Smooth muscle cell (in vitro differentiated cells): ENCODE results near the gene STXBP6. TPM values are rescaled to one million over a fixed set of nuclear protein-coding genes. Genes with fewer than 3 reads are reported as not detected.

Experiments used
- DNase-seq: peaks from one replicate; lab custom pipeline; 2025; ENCODE audit not compliant: unreplicated experiment; lab: John Stamatoyannopoulos, UW
- H2AFZ ChIP-seq: fragments of 200-600 bp; sonication (generic); 2 replicates; pipeline ENCODE4 v1.6.0; 2016; ENCODE audit warnings: antibody characterized with exemption, low read depth, mild to moderate bottlenecking
- H3F3A ChIP-seq: fragments of 200-600 bp; sonication (generic); 2 replicates; pipeline ENCODE4 v1.6.0; 2017; ENCODE audit warnings: antibody characterized with exemption, low read depth
- H3K27ac ChIP-seq: fragments of 200-600 bp; sonication (generic); 2 replicates; pipeline ENCODE4 v1.5.1; 2016; ENCODE audit warnings: low read depth, mild to moderate bottlenecking
- H3K27me3 ChIP-seq: fragments of 200-600 bp; sonication (generic); 2 replicates; pipeline ENCODE4 v1.6.1; 2016; ENCODE audit warnings: low read depth, mild to moderate bottlenecking
- H3K36me3 ChIP-seq: fragments of 200-600 bp; sonication (generic); 2 replicates; pipeline ENCODE4 v1.5.1; 2016; ENCODE audit warnings: low read depth
- H3K4me1 ChIP-seq: fragments of 200-600 bp; sonication (generic); 2 replicates; pipeline ENCODE4 v1.5.1; 2016; ENCODE audit warnings: low read depth
- H3K4me2 ChIP-seq: fragments of 200-600 bp; sonication (generic); 2 replicates; pipeline ENCODE4 v1.6.0; 2016; ENCODE audit warnings: mild to moderate bottlenecking
- H3K4me3 ChIP-seq: fragments of 200-600 bp; sonication (generic); 2 replicates; pipeline ENCODE4 v1.5.1; 2016; ENCODE audit warnings: mild to moderate bottlenecking
- H3K79me2 ChIP-seq: fragments of 200-600 bp; sonication (generic); 2 replicates; pipeline ENCODE4 v1.6.0; 2016; ENCODE audit warnings: low read depth, mild to moderate bottlenecking
- H3K9ac ChIP-seq: fragments of 200-600 bp; sonication (generic); 2 replicates; pipeline ENCODE4 v1.6.0; 2016; ENCODE audit warnings: low read depth
- H3K9me3 ChIP-seq: fragments of 200-600 bp; sonication (generic); replicated peaks from 2 replicates; pipeline ENCODE4 v1.5.1; 2016; ENCODE audit warnings: low read depth
- H4K20me1 ChIP-seq: fragments of 200-600 bp; sonication (generic); 2 replicates; pipeline ENCODE4 v1.6.0; 2016; ENCODE audit warnings: low read depth
- CTCF ChIP-seq: fragments of 200-600 bp; sonication (generic); IDR thresholded peaks from 2 replicates; pipeline ENCODE4 v1.5.1; 2017; ENCODE audit warnings: borderline replicate concordance, mild to moderate bottlenecking, antibody characterized with exemption; ENCODE audit not compliant: insufficient read depth, poor library complexity, severe bottlenecking
- WGBS: methylation state at CpG from one replicate; pipeline ENCODE4 v1.1.7; 2016; ENCODE audit warnings: low lambda C conversion rate; 5-methylcytosine and 5-hydroxymethylcytosine counted together
- polyA plus RNA-seq: library from polyadenylated mRNA; unstranded; fragments of >200 nt; fragmentation: Nextera tagmentation; extraction: Ambion mirVana; gene quantifications from 2 replicates; pipeline ENCODE4 v1.2.1, GENCODE V29; 2016
- total RNA-seq: library from RNA; depleted of rRNA; stranded (reverse); fragments of >200 nt; gene quantifications from 2 replicates; pipeline ENCODE4 v1.2.3, GENCODE V29; 2014

Gene STXBP6
- total and polyA plus RNA-seq, 2 experiments from 2014 or later, result 144 to 170 TPM

DNA sequence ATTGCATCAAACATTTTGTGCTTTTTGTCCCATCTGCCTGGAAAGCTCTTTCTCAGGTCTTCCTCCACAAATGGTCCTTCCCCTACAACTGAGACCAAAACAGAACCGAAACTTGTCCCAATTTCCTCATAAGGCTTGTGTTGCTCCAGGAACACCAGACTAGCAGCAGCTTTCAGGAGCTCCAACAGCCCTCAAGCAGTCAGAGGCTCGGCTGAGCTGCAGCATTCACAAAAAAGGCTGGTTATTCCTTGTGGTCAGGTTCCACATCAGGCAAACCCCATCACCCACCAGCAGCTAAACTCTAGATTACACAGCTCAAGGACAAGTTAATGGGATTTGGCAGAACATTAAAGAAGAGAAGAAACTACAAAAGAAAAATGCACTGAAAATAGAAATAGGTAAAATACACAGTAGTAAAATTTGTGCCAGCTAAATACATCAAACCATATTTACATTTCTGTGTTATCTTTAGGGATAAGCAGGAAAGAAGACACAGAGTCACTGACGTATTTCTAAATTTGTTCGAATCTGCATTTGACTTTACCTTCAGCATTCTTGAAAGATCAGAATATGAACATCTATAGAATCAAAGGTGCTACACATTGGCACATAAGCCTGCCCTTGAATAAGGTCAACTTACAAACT lies 141.2 kb downstream of the STXBP6 start:
- Histone ChIP-seq H3K4me2 (peak overlapping the region; percentile 60), H3F3A (peaks cover 13% of the 10 kb centered on the region), H2AFZ (no peak overlapping the region), H3K27ac (peak overlapping the region; percentile 51), H3K4me1 (peaks cover 10% of the 10 kb centered on the region), H4K20me1 (peaks cover 84% of the 10 kb centered on the region), H3K9me3 (no peaks in the 10 kb centered on the region), H3K36me3 (no peaks in the 10 kb centered on the region), H3K9ac (no peak overlapping the region), H3K79me2 (peaks cover 65% of the 10 kb centered on the region), H3K4me3 (no peak overlapping the region), H3K27me3 (no peaks in the 10 kb centered on the region)
- DNase-seq, result no peak
- 57% methylated on average over 4 of the region's 4 CpGs for WGBS
- TF ChIP-seq CTCF, result no peak

DNA sequence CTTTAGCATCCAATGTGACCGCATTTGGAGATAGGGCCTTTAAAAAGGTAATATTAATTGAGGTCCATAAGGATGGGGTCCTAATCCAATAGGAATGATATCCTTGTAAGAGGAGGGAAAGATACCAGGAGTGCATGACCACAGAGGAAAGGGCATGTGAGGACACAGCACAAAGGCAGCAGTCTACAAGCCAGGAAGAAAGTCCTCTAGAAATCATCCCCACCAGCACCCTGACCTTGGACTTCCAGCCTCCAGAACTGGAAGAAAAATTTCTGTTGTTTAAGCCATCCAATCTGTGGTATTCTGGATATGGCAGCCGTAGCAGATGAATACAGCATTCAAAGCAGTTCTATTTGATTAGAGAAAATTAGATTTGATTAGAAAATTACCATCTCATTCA lies 145.4 kb downstream of the STXBP6 start:
- Histone ChIP-seq H2AFZ (no peak overlapping the region), H3K27ac (no peak overlapping the region), H3F3A (no peaks in the 10 kb centered on the region), H3K9ac (no peak overlapping the region), H3K79me2 (peaks cover 79% of the 10 kb centered on the region), H3K9me3 (no peaks in the 10 kb centered on the region), H3K27me3 (no peaks in the 10 kb centered on the region), H4K20me1 (peaks cover 74% of the 10 kb centered on the region), H3K4me2 (no peak overlapping the region), H3K36me3 (no peaks in the 10 kb centered on the region), H3K4me1 (peaks cover 11% of the 10 kb centered on the region), H3K4me3 (no peak overlapping the region)
- WGBS, result 97% methylated on average over 2 of the region's 2 CpGs
- TF ChIP-seq CTCF, result no peak
- no peak for DNase-seq

GRCh38 chr14:24903337-24903736 lies 146.6 kb downstream of the STXBP6 start:
- H3K27ac ChIP-seq, result peak overlapping the region; percentile 70
- TF ChIP-seq CTCF, result no peak
- peaks cover 71% of the 10 kb centered on the region for H4K20me1 ChIP-seq
- peak overlapping the region; percentile 66 for H3K4me2 ChIP-seq
- no peaks in the 10 kb centered on the region for H3K36me3 ChIP-seq
- H3K4me1 ChIP-seq, result peaks cover 9% of the 10 kb centered on the region
- H3K4me3 ChIP-seq, result no peak overlapping the region
- peaks cover 90% of the 10 kb centered on the region for H3K79me2 ChIP-seq
- no peak for DNase-seq
- no peaks in the 10 kb centered on the region for H3K9me3 ChIP-seq
- no peak overlapping the region for H2AFZ ChIP-seq
- no peaks in the 10 kb centered on the region for H3F3A ChIP-seq
- H3K27me3 ChIP-seq, result no peaks in the 10 kb centered on the region
- peak overlapping the region; percentile 11 for H3K9ac ChIP-seq

DNA sequence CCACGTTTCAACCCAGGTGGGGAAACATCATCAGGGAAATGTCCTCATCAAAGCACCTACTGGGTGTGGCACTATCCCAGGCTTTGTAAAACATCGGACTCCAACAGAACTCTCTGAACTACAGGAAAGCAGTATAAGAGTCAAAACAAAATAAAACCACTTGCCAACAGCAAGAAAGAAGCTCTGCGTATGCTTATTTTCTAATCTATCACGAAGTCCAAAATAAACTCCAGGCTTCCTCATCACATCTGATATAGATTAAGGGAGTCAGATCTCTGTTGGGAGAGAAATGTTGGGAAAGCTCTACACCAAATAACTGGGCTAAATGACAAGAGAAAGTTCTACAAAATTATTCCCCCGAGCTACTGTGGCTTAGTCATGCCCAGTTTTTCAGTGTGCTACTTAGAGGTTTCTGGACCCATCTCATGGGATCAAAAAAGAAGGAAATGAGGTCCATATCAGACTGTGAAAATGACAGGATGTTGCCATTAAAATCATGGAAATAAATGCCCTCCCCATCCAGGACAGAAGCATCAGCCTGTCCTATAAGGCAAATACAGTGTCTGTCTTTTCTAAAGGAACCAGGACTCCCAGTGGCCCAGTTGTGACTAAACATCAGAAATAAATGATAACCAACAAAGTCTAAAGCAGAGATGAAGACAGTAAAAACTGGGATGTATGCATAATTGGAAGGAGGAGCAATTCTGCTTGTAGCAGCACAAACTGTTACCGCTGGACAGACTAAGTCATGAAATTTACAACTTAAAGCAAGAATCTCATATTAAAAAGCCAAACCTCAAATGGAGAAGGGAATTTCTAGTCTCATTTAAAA lies 149.5 kb downstream of the STXBP6 start:
- no peaks in the 10 kb centered on the region for H3K9me3 ChIP-seq
- no peak overlapping the region for H2AFZ ChIP-seq
- peak overlapping the region; percentile 16 for H3K27ac ChIP-seq
- H3K79me2 ChIP-seq, result peaks cover 89% of the 10 kb centered on the region
- H3K36me3 ChIP-seq, result no peaks in the 10 kb centered on the region
- H3K27me3 ChIP-seq, result no peaks in the 10 kb centered on the region
- no peak for DNase-seq
- peaks cover 72% of the 10 kb centered on the region for H4K20me1 ChIP-seq
- H3K4me1 ChIP-seq, result peaks cover 12% of the 10 kb centered on the region
- H3K4me2 ChIP-seq, result peak overlapping the region; percentile 62
- H3K4me3 ChIP-seq, result no peak overlapping the region
- WGBS, result 38% methylated on average over 6 of the region's 6 CpGs
- TF ChIP-seq CTCF, result no peak
- no peaks in the 10 kb centered on the region for H3F3A ChIP-seq
- no peak overlapping the region for H3K9ac ChIP-seq
